Activated naive CD4-positive, alpha-beta T cell treated with anti-CD3 and anti-CD28 coated beads, Interleukin-2, amount 10 ng/mL, durations not matched to agents 7 days and 5 days (primary cell): ENCODE measurements around the gene DNAJB12.
A peak's percentile ranks its signal among the peaks of the same experiment; 100 is the strongest.
"Not testable (repeated sequence)": the region's sequence is repeated elsewhere in the genome, so short reads cannot be mapped to it uniquely, and the experiment has no call there.

Experiments
- CTCF ChIA-PET: fragments of 350-600 bp; sonication (Branson Sonifier 250); formaldehyde crosslinking; loops from one replicate; lab custom pipeline; 2021; ENCODE audit warnings: antibody characterized with exemption; lab: Charles Lee
- DNase-seq: peaks from one replicate; pipeline ENCODE4 v3.0.0-alpha.2; 2020
- H3K27ac Mint-ChIP-seq: one replicate; pipeline ENCODE4 v1.8.0; 2021; ENCODE audit warnings: mild to moderate bottlenecking, moderate library complexity, mixed read lengths
- H3K27me3 Mint-ChIP-seq: one replicate; pipeline ENCODE4 v1.8.0; 2021; ENCODE audit warnings: mild to moderate bottlenecking, mixed read lengths
- H3K36me3 Mint-ChIP-seq: one replicate; pipeline ENCODE4 v1.8.0; 2021; ENCODE audit warnings: mixed read lengths
- H3K4me1 Mint-ChIP-seq: one replicate; pipeline ENCODE4 v1.8.0; 2021; ENCODE audit warnings: mixed read lengths
- H3K4me3 Mint-ChIP-seq: one replicate; pipeline ENCODE4 v1.8.0; 2021; ENCODE audit warnings: mild to moderate bottlenecking, moderate library complexity, mixed read lengths
- H3K9me3 Mint-ChIP-seq: one replicate; pipeline ENCODE4 v1.8.0; 2021; ENCODE audit warnings: mixed read lengths

Gene DNAJB12

GRCh38 chr10:72332423-72333111 lies 22.2 kb downstream of the DNAJB12 start:
- Mint-ChIP-seq H3K9me3 (no peaks in the 10 kb centered on the region), H3K27ac (peak overlapping the region; percentile 98), H3K4me1 (peaks cover 97% of the 10 kb centered on the region), H3K27me3 (no peaks in the 10 kb centered on the region), H3K4me3 (peak overlapping the region; percentile 79), H3K36me3 (peaks cover 38% of the 10 kb centered on the region)
- no peak for DNase-seq
- CTCF ChIA-PET, result interaction anchor here (1.5 to 9.2 kb wide), 6 partner anchors 12 to 284 kb away, joined by 4 to 99 read pairs (median 6); partner anchors contain the start of gene DDIT4

DNA sequence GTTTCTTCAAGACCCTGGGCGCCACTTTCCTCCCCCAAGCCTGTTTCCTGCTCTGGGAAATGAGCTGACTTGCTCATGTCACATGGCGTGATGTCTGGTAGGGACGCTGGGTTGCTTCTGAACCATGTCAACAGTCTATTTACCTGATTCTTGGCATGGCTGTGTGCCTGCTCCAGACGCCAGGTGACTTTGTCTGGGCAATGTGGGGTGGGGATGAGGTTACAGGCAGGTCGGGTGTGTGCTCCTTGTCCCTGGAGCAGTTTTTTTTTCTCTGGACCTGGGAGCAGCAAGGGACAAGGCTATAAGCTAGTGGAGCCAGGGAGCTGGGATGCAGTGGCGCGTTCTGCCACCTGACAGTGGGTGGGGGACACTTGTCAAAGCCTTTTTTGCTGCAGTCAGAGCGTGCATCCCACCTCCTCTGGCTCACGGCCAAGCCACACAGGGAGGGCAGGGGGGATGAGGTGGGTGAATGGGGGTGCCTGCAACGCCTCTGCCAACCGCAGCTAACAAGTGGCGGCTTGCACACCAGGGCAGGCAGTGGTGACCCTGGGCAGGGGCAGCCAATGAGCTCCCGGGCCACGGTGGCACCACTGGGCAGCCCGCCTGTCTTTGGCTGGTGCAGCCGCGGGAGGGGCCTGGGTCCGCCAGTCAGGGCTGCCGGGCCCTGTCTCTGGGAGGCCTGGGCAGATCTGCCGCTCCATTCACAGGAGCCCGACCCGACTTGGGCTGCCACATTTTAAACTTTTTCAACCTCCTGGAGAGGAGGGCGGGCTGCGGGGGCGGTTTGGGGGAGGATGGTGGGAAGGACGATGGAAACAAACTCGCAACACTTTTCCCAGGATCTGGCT lies 22.9 kb downstream of the DNAJB12 start:
- peak; percentile 94 for DNase-seq
- Mint-ChIP-seq H3K4me1 (peaks cover 96% of the 10 kb centered on the region), H3K36me3 (peaks cover 35% of the 10 kb centered on the region), H3K27me3 (no peaks in the 10 kb centered on the region), H3K4me3 (peak overlapping the region; percentile 79), H3K9me3 (peaks cover 1% of the 10 kb centered on the region), H3K27ac (peak overlapping the region; percentile 98)
- CTCF ChIA-PET, result interaction anchor here (0.8 to 9.2 kb wide), 6 partner anchors 11 to 283 kb away, joined by 3 to 99 read pairs (median 6); partner anchors contain the start of gene DDIT4

GRCh38 chr10:72330069-72330426 lies 24.7 kb downstream of the DNAJB12 start:
- CTCF ChIA-PET, result interaction anchor here (0.6 to 5.8 kb wide), 12 partner anchors 8 to 281 kb away, joined by 3 to 61 read pairs (median 3); partner anchors contain the start of gene DDIT4
- peak overlapping the region; percentile 47 for H3K4me3 Mint-ChIP-seq

GRCh38 chr10:72329290-72330068 lies 25.2 kb downstream of the DNAJB12 start:
- H3K9me3 Mint-ChIP-seq, result peaks cover 8% of the 10 kb centered on the region

More at GRCh38 chr10:72330069-72330426, 24.7 kb downstream of the DNAJB12 start:
- H3K27me3 Mint-ChIP-seq, result no peaks in the 10 kb centered on the region
- DNase-seq, result no peak
- peaks cover 88% of the 10 kb centered on the region for H3K4me1 Mint-ChIP-seq
- peaks cover 8% of the 10 kb centered on the region for H3K9me3 Mint-ChIP-seq
- peaks cover 33% of the 10 kb centered on the region for H3K36me3 Mint-ChIP-seq
- peak overlapping the region; percentile 98 for H3K27ac Mint-ChIP-seq

DNA sequence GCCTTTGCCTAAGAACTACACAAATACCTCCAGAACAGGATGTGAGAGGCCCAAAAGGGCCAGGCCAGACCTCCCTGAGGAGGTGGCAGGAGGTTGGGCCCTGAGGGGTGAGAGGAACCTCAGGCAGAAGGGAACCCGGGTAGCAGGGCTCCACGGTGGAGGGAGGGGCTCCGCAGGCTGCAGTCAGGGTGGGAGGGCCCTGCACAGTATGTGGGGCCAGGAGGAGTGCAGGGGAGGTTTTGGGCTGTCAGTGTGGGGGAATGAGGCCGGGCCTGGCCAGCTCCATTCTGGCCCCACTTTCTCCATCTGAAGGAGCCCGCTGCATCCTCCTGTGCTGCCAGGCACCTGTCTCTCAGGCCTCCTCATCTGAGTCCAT lies 25.9 kb downstream of the DNAJB12 start:
- H3K27me3 Mint-ChIP-seq, result no peaks in the 10 kb centered on the region
- CTCF ChIA-PET, result interaction anchor here (0.7 to 5.8 kb wide), 8 partner anchors 7 to 280 kb away, joined by 3 to 61 read pairs (median 5); partner anchors contain the start of gene DDIT4
- DNase-seq, result peak; percentile 61
- peak overlapping the region; percentile 98 for H3K4me3 Mint-ChIP-seq
- peaks cover 8% of the 10 kb centered on the region for H3K9me3 Mint-ChIP-seq
- H3K27ac Mint-ChIP-seq, result peak overlapping the region; percentile 97
- peaks cover 87% of the 10 kb centered on the region for H3K4me1 Mint-ChIP-seq
- peaks cover 27% of the 10 kb centered on the region for H3K36me3 Mint-ChIP-seq

More at GRCh38 chr10:72329290-72330068, 25.2 kb downstream of the DNAJB12 start:
- peaks cover 32% of the 10 kb centered on the region for H3K36me3 Mint-ChIP-seq
- H3K27me3 Mint-ChIP-seq, result no peaks in the 10 kb centered on the region
- CTCF ChIA-PET, result interaction anchor here (0.7 to 5.8 kb wide), 11 partner anchors 9 to 281 kb away, joined by 3 to 61 read pairs (median 3); partner anchors contain the start of gene DDIT4
- peak overlapping the region; percentile 98 for H3K27ac Mint-ChIP-seq
- peaks cover 88% of the 10 kb centered on the region for H3K4me1 Mint-ChIP-seq
- peak overlapping the region; percentile 47 for H3K4me3 Mint-ChIP-seq
- DNase-seq, result no peak

- DNase-seq, result no peak
- H3K27me3 Mint-ChIP-seq, result no peaks in the 10 kb centered on the region
- peaks cover 87% of the 10 kb centered on the region for H3K4me1 Mint-ChIP-seq
- H3K9me3 Mint-ChIP-seq, result peaks cover 8% of the 10 kb centered on the region
- peak overlapping the region; percentile 98 for H3K4me3 Mint-ChIP-seq
- peaks cover 25% of the 10 kb centered on the region for H3K36me3 Mint-ChIP-seq
- CTCF ChIA-PET, result interaction anchor here (0.8 to 5.8 kb wide), 11 partner anchors 8 to 201 kb away, joined by 3 to 61 read pairs (median 5); partner anchors contain the start of gene DDIT4
- H3K27ac Mint-ChIP-seq, result peak overlapping the region; percentile 97
Measured at GRCh38 chr10:72328045-72328828, 26.5 kb downstream of the DNAJB12 start.

GRCh38 chr10:72326665-72327603 lies 27.8 kb downstream of the DNAJB12 start:
- Mint-ChIP-seq H3K27ac (peak overlapping the region; percentile 97), H3K4me3 (peak overlapping the region; percentile 98), H3K36me3 (peaks cover 19% of the 10 kb centered on the region), H3K4me1 (peaks cover 87% of the 10 kb centered on the region)
- H3K9me3 Mint-ChIP-seq, H3K27me3 Mint-ChIP-seq: not testable (repeated sequence)
- CTCF ChIA-PET, result interaction anchor here (0.6 to 5.8 kb wide), 24 partner anchors 9 to 221 kb away, joined by 3 to 61 read pairs (median 5); partner anchors contain the start of gene DDIT4
- DNase-seq, result peak; percentile 84

DNA sequence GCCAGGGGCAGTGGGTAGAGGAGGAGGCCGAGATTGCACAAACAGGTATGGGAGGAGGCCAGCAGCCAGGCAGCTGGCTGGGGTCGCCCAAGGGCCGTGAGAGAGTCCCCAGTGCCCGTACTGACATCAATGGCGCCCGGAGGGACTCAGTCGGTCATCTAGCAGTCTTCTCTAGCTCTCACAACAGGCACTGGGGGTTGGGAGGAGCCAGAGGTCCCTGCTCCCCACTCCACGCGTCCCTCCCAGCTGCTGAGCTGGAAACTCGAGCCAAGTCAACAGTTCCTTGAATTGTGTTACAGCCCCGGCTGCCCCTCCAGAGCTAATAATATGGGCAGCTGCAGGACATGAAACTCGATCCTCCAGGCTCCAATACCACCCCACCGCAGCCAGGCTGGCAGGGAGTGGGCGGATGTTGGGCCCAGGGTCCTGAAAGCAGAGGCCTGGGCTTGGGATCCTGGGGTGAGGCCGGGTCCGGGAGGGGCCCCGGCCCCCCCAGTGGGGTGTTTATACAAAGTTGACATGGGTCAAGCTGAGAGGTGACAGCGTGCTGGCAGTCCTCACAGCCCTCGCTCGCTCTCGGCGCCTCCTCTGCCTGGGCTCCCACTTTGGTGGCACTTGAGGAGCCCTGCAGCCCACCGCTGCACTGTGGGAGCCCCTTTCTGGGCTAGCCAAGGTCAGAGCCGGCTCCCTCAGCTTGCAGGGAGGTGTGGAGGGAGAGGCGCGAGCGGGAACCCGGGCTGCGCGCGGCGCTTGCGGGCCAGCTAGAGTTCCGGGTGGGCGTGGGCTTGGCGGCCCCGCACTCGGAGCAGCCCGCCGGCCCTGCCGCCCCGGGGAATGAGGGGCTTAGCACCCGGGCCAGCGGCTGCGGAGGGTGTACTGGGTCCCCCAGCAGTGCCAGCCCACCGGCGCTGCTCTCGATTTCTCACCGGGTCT lies 29.2 kb downstream of the DNAJB12 start:
- CTCF ChIA-PET, result interaction anchor here (0.6 to 5.8 kb wide), 20 partner anchors 9 to 219 kb away, joined by 3 to 61 read pairs (median 5); partner anchors contain the start of gene DDIT4
- Mint-ChIP-seq H3K27ac (peak overlapping the region; percentile 76), H3K4me1 (peaks cover 87% of the 10 kb centered on the region), H3K36me3 (peaks cover 19% of the 10 kb centered on the region)
- not testable (repeated sequence) for DNase-seq, H3K4me3 Mint-ChIP-seq, H3K27me3 Mint-ChIP-seq, H3K9me3 Mint-ChIP-seq

DNA sequence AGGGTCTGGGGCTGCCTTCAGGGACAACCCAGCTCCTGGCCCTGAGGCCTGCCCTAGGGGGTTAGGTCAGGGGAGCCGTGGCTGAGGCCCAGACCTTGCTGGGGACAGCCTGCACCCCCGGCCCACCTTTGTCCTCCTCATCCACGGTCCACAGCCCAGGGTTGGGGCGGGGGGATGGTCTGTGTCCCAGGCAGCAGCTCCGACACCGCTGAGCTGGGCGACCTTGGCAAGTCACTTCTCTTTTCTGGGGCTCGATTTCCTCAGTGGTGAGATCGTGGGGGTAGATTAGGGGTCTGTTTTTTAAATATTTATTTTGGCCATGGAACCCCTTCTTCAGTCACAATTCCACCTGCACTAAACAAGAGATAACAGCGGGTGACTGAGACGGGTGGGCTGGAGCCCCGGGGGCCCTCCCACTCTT lies 30.9 kb downstream of the DNAJB12 start:
- Mint-ChIP-seq H3K36me3 (peaks cover 14% of the 10 kb centered on the region), H3K9me3 (peaks cover 8% of the 10 kb centered on the region), H3K27ac (no peak overlapping the region), H3K4me1 (peaks cover 84% of the 10 kb centered on the region), H3K4me3 (no peak overlapping the region), H3K27me3 (no peaks in the 10 kb centered on the region)
- no peak for DNase-seq
- CTCF ChIA-PET, result interaction anchor here (0.6 to 4.4 kb wide), 2 partner anchors 49 to 60 kb away, joined by 3 to 28 read pairs; partner anchors contain the start of gene DDIT4

DNA sequence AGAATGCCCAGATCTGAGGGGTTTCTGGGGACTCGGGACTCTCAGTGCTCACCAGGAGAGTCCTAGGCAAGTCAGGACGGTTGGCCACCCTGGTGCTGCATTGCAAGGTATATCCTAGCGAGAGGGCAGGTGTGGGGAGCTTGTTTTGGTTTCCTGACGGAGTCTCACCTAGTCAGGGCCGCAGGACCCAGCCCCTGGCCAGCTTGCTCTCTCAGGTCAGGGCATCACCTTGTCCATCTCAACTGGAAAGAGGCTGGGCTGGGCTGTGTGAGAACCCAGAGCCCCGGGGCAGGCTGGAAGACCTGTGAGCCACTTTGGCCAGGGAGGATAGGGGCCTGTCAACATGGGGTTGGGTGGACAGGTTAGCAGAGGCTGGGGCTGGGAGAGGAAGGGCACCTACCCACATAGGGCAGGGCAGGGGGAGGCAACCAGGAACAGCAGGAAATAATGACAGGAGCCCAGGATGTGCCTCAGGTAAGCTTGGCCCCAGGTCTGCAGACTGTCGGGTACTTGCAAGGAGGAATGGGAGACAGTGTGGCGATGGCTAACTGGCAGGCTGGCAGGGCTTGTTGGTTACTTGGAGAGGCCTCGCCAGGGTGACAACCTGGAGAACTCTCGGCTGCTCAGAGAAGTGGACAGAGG lies 31.5 kb downstream of the DNAJB12 start:
- no peak for DNase-seq
- H3K36me3 Mint-ChIP-seq, result peaks cover 14% of the 10 kb centered on the region
- H3K4me3 Mint-ChIP-seq, result no peak overlapping the region
- H3K27ac Mint-ChIP-seq, result peak overlapping the region; percentile 99
- CTCF ChIA-PET, result interaction anchor here (0.6 to 4.4 kb wide), 4 partner anchors 15 to 63 kb away, joined by 3 to 28 read pairs (median 4); partner anchors contain the start of gene DDIT4
- peaks cover 8% of the 10 kb centered on the region for H3K9me3 Mint-ChIP-seq
- H3K4me1 Mint-ChIP-seq, result peaks cover 84% of the 10 kb centered on the region
- no peaks in the 10 kb centered on the region for H3K27me3 Mint-ChIP-seq
